H1 (cell line): Measurements from ENCODE around the gene FRMD3. TPM values are rescaled to one million over a fixed set of nuclear protein-coding genes. Genes with fewer than 3 reads are reported as not detected.

Source experiments
- CTCF ChIA-PET: fragments of 300-600 bp; sonication (Branson Sonifier 250); formaldehyde crosslinking; loops from one replicate; lab custom pipeline; 2021; ENCODE audit not compliant: partially characterized antibody; lab: Charles Lee
- POLR2A ChIA-PET: fragments of 300-600 bp; sonication (Branson Sonifier 250); formaldehyde crosslinking; loops from one replicate; lab custom pipeline; 2021; ENCODE audit warnings: inconsistent platforms; ENCODE audit not compliant: partially characterized antibody; lab: Charles Lee
- DNase-seq, 2 experiments: peaks; one replicate each; pipeline versions ENCODE4 v3.0.0 to v3.0.0-alpha.2; 2010 to 2022; ENCODE audit warnings: low spot score in 2 of 2, low read depth in 1 of 2, mixed read lengths in 1 of 2
- FAIRE-seq: peaks from 2 replicates; lab custom pipeline; 2011; peaks lifted over from hg19 to GRCh38; lab: Jason Lieb, UNC
- H2AFZ ChIP-seq: 2 replicates; pipeline ENCODE4 v1.8.1; 2012; ENCODE audit warnings: low read length, inconsistent platforms
- H2AK5ac ChIP-seq: 2 replicates; pipeline ENCODE4 v1.6.1; 2013; ENCODE audit warnings: low read depth, low read length
- H2BK120ac ChIP-seq: replicated peaks from 2 replicates; pipeline ENCODE3; 2013; ENCODE audit warnings: low read depth, low read length, inconsistent platforms
- H2BK12ac ChIP-seq: 2 replicates; pipeline ENCODE4 v1.6.1; 2013; ENCODE audit warnings: low read depth, low read length
- H2BK15ac ChIP-seq: 2 replicates; pipeline ENCODE4 v1.6.1; 2013; ENCODE audit warnings: low read length
- H2BK20ac ChIP-seq: 2 replicates; pipeline ENCODE4 v1.6.1; 2013; ENCODE audit warnings: low read length
- H2BK5ac ChIP-seq: 2 replicates; pipeline ENCODE4 v1.6.1; 2013; ENCODE audit warnings: low read depth, low read length
- H3K14ac ChIP-seq: 2 replicates; pipeline ENCODE4 v1.6.1; 2013; ENCODE audit warnings: inconsistent platforms; ENCODE audit not compliant: insufficient read length
- H3K18ac ChIP-seq: 2 replicates; pipeline ENCODE4 v1.6.1; 2013; ENCODE audit warnings: low read length; ENCODE audit errors: extremely low read depth
- H3K23ac ChIP-seq: 2 replicates; pipeline ENCODE4 v1.6.1; 2013; ENCODE audit warnings: inconsistent platforms; ENCODE audit not compliant: insufficient read length
- H3K23me2 ChIP-seq: 2 replicates; pipeline ENCODE4 v1.6.1; 2013; ENCODE audit warnings: low read depth, low read length
- H3K27ac ChIP-seq: 2 replicates; pipeline ENCODE4 v1.6.1; 2011; ENCODE audit warnings: low read depth, low read length, inconsistent platforms
- H3K27me3 ChIP-seq, 4 experiments: replicated peaks in 1 of 4; 1 replicate in 1 of 4; 2 replicates in 3 of 4; pipeline versions ENCODE4 v1.6.1 to v1.8.1; 2011 to 2013; ENCODE audit warnings: low read length in 3 of 4, mild to moderate bottlenecking in 3 of 4, inconsistent platforms in 2 of 4, mixed read lengths in 2 of 4, moderate library complexity in 1 of 4; ENCODE audit not compliant: control insufficient read depth in 3 of 4, insufficient read depth in 3 of 4; ENCODE audit errors: extremely low read depth in 1 of 4
- H3K36me3 ChIP-seq, 4 experiments: 2 replicates each; pipeline versions ENCODE4 v1.6.1 to v1.8.1; 2011 to 2013; ENCODE audit warnings: mild to moderate bottlenecking in 4 of 4, low read length in 3 of 4, moderate library complexity in 2 of 4, control low read depth in 1 of 4, inconsistent platforms in 1 of 4; ENCODE audit not compliant: insufficient read depth in 4 of 4, control insufficient read depth in 2 of 4
- H3K4ac ChIP-seq: replicated peaks from 2 replicates; pipeline ENCODE3; 2013; ENCODE audit warnings: low read length, low read depth, mixed read lengths, inconsistent platforms; ENCODE audit not compliant: insufficient read length
- H3K4me1 ChIP-seq, 4 experiments: replicated peaks in 1 of 4; 1 replicate in 1 of 4; 2 replicates in 3 of 4; pipeline versions ENCODE4 v1.6.1 to v1.8.1; 2011 to 2013; ENCODE audit warnings: low read length in 3 of 4, inconsistent platforms in 2 of 4, mixed read lengths in 1 of 4; ENCODE audit not compliant: insufficient read depth in 4 of 4, control insufficient read depth in 3 of 4
- H3K4me2 ChIP-seq, 2 experiments: 2 replicates each; pipeline versions ENCODE4 v1.6.1 to v1.8.1; 2011 to 2013; ENCODE audit warnings: low read depth in 2 of 2, low read length in 2 of 2, control low read depth in 1 of 2, inconsistent platforms in 1 of 2, mild to moderate bottlenecking in 1 of 2; ENCODE audit not compliant: insufficient read depth in 1 of 2
- H3K4me3 ChIP-seq, 4 experiments: fragments of 200-600, 300-600 bp in 1 of 4; sonication (generic), shearing (Covaris generic), sonication (Bioruptor Twin) in 1 of 4; 2 replicates each; pipeline versions ENCODE4 v1.5.1 to v1.8.1; 2011 to 2016; ENCODE audit warnings: low read length in 4 of 4, low read depth in 3 of 4, control low read depth in 2 of 4, inconsistent platforms in 2 of 4, mild to moderate bottlenecking in 2 of 4, mixed read lengths in 1 of 4, moderate library complexity in 1 of 4; ENCODE audit not compliant: insufficient read depth in 2 of 4; ENCODE audit errors: extremely low read depth in 1 of 4
- H3K56ac ChIP-seq: replicated peaks from 2 replicates; pipeline ENCODE3; 2013; ENCODE audit warnings: low read depth, mild to moderate bottlenecking, mixed read lengths, low read length, inconsistent platforms; ENCODE audit not compliant: insufficient read length
- H3K79me1 ChIP-seq: 2 replicates; pipeline ENCODE4 v1.6.1; 2013; ENCODE audit warnings: low read depth, low read length, control low read depth
- H3K79me2 ChIP-seq, 2 experiments: 2 replicates each; pipeline versions ENCODE4 v1.6.1 to v1.8.1; 2012 to 2013; ENCODE audit warnings: low read length in 2 of 2, mild to moderate bottlenecking in 2 of 2, inconsistent platforms in 1 of 2; ENCODE audit not compliant: insufficient read depth in 2 of 2, control insufficient read depth in 1 of 2
- H3K9ac ChIP-seq, 4 experiments: replicated peaks in 1 of 4; 1 replicate in 1 of 4; 2 replicates in 3 of 4; pipeline versions ENCODE4 v1.6.1 to v1.8.1; 2011 to 2013; ENCODE audit warnings: low read depth in 3 of 4, low read length in 3 of 4, control low read depth in 2 of 4, mild to moderate bottlenecking in 2 of 4, moderate library complexity in 2 of 4, inconsistent platforms in 1 of 4; ENCODE audit errors: extremely low read depth in 1 of 4
- H3K9me3 ChIP-seq, 2 experiments: 2 replicates each; pipeline versions ENCODE4 v1.6.1 to v1.8.1; 2012 to 2013; ENCODE audit warnings: mild to moderate bottlenecking in 2 of 2, moderate library complexity in 2 of 2, control low read depth in 1 of 2, inconsistent platforms in 1 of 2, low read depth in 1 of 2, low read length in 1 of 2, mixed read lengths in 1 of 2; ENCODE audit not compliant: insufficient read depth in 2 of 2
- H4K20me1 ChIP-seq, 2 experiments: replicated peaks in 1 of 2; 2 replicates each; pipeline versions ENCODE3 to v1.8.1; 2011 to 2013; ENCODE audit warnings: inconsistent platforms in 2 of 2, low read length in 2 of 2, mild to moderate bottlenecking in 1 of 2; ENCODE audit not compliant: insufficient read depth in 2 of 2, control insufficient read depth in 1 of 2
- H4K5ac ChIP-seq: 2 replicates; pipeline ENCODE4 v1.6.1; 2013; ENCODE audit warnings: low read length, low read depth, mixed read lengths, inconsistent platforms; ENCODE audit not compliant: insufficient read length
- H4K8ac ChIP-seq: 2 replicates; pipeline ENCODE4 v1.8.0; 2013; ENCODE audit warnings: mild to moderate bottlenecking, moderate library complexity, low read length, inconsistent platforms; ENCODE audit not compliant: insufficient read depth; ENCODE audit errors: extremely low read depth
- H4K91ac ChIP-seq: replicated peaks from 2 replicates; pipeline ENCODE3; 2013; ENCODE audit warnings: low read length, mixed read lengths, inconsistent platforms; ENCODE audit not compliant: insufficient read length
- GTF2F1 ChIP-seq: IDR thresholded peaks from 2 replicates; pipeline ENCODE4 v1.6.1; 2012; ENCODE audit warnings: low read depth, low read length, improper control_type of control experiment, borderline replicate concordance
- NANOG ChIP-seq: IDR thresholded peaks from 2 replicates; pipeline ENCODE4 v1.6.1; 2011; ENCODE audit warnings: low read length, low read depth, mild to moderate bottlenecking, inconsistent platforms; ENCODE audit not compliant: insufficient read depth, poor library complexity, severe bottlenecking
- POU5F1 ChIP-seq: IDR thresholded peaks from 2 replicates; pipeline ENCODE4 v1.6.1; 2011; ENCODE audit warnings: low read depth, mild to moderate bottlenecking, low read length, moderate library complexity
- RAD21 ChIP-seq, 2 experiments: IDR thresholded peaks in 1 of 2; conservative IDR thresholded peaks in 1 of 2; 2 replicates each; pipeline ENCODE4 v1.6.1; 2011; ENCODE audit warnings: low read depth in 2 of 2, low read length in 2 of 2, improper control_type of control experiment in 1 of 2, inconsistent platforms in 1 of 2, mild to moderate bottlenecking in 1 of 2, moderate library complexity in 1 of 2
- SP1 ChIP-seq: IDR thresholded peaks from 2 replicates; pipeline ENCODE4 v1.6.1; 2011; ENCODE audit warnings: low read depth, low read length
- TEAD4 ChIP-seq: IDR thresholded peaks from 2 replicates; pipeline ENCODE4 v1.6.1; 2012; ENCODE audit warnings: low read depth, low read length, inconsistent platforms, mixed read lengths
- WGBS, 2 experiments: shearing (Covaris generic) in 1 of 2; methylation state at CpG; one replicate each; pipeline versions ENCODE4 v1.1.6 to v1.1.7; 2013 to 2015; ENCODE audit warnings: low lambda C conversion rate in 2 of 2, mixed read lengths in 2 of 2, inconsistent platforms in 1 of 2, low coverage in 1 of 2, missing lambda C conversion rate in 1 of 2; ENCODE audit not compliant: insufficient replicate concordance in 2 of 2, insufficient coverage in 1 of 2, insufficient read length in 1 of 2; ENCODE audit errors: extremely low coverage in 1 of 2, missing lambda C conversion rate in 1 of 2; 5-methylcytosine and 5-hydroxymethylcytosine counted together
- polyA plus RNA-seq, 7 experiments: library from polyadenylated mRNA; depleted of rRNA in 3 of 7; stranded (reverse) in 5 of 7; unstranded in 2 of 7; fragments of >200 nt in 5 of 7; fragments of 200-250 nt in 2 of 7; gene quantifications; 1 replicate in 5 of 7; 2 replicates in 1 of 7; 4 replicates in 1 of 7; pipeline versions ENCODE4 v1.2.1 to v1.2.3, GENCODE V29; 2011 to 2013; ENCODE audit warnings: missing spikeins in 2 of 7, mixed read lengths in 2 of 7
- total RNA-seq: library from RNA; stranded (reverse); fragmentation: NEBNext Ultra II Directional; extraction: Animal tissue kit (Norgen Biotek cat#: 25700); gene quantifications from 2 replicates; pipeline ENCODE4 v1.2.1, GENCODE V29; 2021

The FRMD3 gene
- total and polyA plus RNA-seq, 2 of the 8 experiments (the other 6 are each of a cell fraction or from before 2014, with no cell fraction given): 0.15 to 1.4 TPM

GRCh38 chr9:83489961-83490360 lies 48.2 kb downstream of the FRMD3 start:
- H4K91ac ChIP-seq: no peak overlapping the region
- no peaks in the 10 kb centered on the region for H3K9me3 ChIP-seq
- no peaks in the 10 kb centered on the region for H3K36me3 ChIP-seq
- no peak overlapping the region for H3K4me2 ChIP-seq
- H3K79me1 ChIP-seq: no peaks in the 10 kb centered on the region; the same call in 1 of the 2 replicates
- H2BK20ac ChIP-seq: no peak overlapping the region
- WGBS, 2 experiments: 88% methylated on average over 1 of the region's 1 CpG; no CpG with 5 or more reads in 1 of the 2 experiments
- H2AK5ac ChIP-seq: no peak overlapping the region
- H4K8ac ChIP-seq: no peak overlapping the region
- no peak overlapping the region for H2BK12ac ChIP-seq
- no peak for TF ChIP-seq POU5F1
- no peak for TF ChIP-seq NANOG
- TF ChIP-seq GTF2F1: no peak
- no peak for TF ChIP-seq TEAD4
- TF ChIP-seq RAD21 (IDR thresholded peaks at IDR 0.05 in 1 of 2, conservative IDR thresholded peaks at IDR 0.05 in 1 of 2; ENCODE audit: low read depth in 2 of 2, low read length in 2 of 2): no peak
- TF ChIP-seq SP1: no peak
- no peaks in the 10 kb centered on the region for H3K27me3 ChIP-seq
- ChIA-PET POLR2A (no interaction called here), CTCF (interaction anchor here (0.6 to 1.2 kb wide), 5 partner anchors 9 to 143 kb away, joined by 3 to 4 read pairs (median 3); partner anchors contain the start of gene FRMD3)
- H4K5ac ChIP-seq: no peak overlapping the region
- no peak overlapping the region for H2BK5ac ChIP-seq
- H3K14ac ChIP-seq: no peak overlapping the region
- H3K18ac ChIP-seq: no peak overlapping the region
- H3K4me1 ChIP-seq: no peaks in the 10 kb centered on the region
- DNase-seq: no peak
- no peak for FAIRE-seq
- no peak overlapping the region for H3K4me3 ChIP-seq
- H2BK15ac ChIP-seq: no peak overlapping the region
- no peak overlapping the region for H3K23ac ChIP-seq
- H3K23me2 ChIP-seq: no peaks in the 10 kb centered on the region; the same call in 1 of the 2 replicates
- H3K27ac ChIP-seq: no peak overlapping the region
- H3K4ac ChIP-seq: no peak overlapping the region
- no peak overlapping the region for H3K9ac ChIP-seq
- H3K79me2 ChIP-seq: no peaks in the 10 kb centered on the region
- no peaks in the 10 kb centered on the region for H4K20me1 ChIP-seq
- H3K56ac ChIP-seq: no peak overlapping the region
- H2BK120ac ChIP-seq: no peak overlapping the region
- H2AFZ ChIP-seq: no peak overlapping the region
